VCaP (cell line): ENCODE measurements around the gene CAPN1.

Source experiments
- H3K27ac ChIP-seq: fragments of 450-650 bp; 2 replicates; pipeline ENCODE4 v1.5.1; 2017
- TF ChIP-seq, protein P1 (sequence below): fragments of 450-650 bp; conservative IDR thresholded peaks from 2 replicates; pipeline ENCODE4 v1.5.1; 2017; ENCODE audit warnings: mild to moderate bottlenecking, moderate library complexity

The CAPN1 gene

DNA sequence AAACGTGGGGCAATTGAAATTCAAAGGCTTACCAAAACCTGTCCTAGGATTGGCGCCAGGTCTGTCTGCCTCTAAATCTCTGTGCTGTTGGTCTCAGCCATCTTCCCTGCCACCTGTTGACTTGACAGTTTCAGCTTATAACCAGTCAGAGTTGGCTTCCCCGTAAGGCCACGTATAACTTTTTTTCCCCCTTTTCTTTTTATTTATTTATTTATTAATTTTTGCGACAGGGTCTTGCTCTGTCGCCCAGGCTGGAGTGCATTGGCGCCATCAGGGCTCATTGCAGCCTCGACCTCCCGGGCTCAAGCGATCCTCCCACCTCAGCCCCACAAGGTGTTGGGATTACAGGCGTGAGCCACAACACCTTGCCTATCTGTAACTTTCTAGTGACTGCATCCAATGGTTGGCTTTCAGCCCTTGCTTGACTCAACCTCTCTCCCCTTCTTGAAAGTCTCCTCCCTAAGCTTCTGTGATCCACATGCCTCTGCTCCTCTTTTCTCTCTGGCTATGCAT is 46.0 kb upstream of the CAPN1 start:
- peak overlapping the region; percentile 100 for H3K27ac ChIP-seq
- TF ChIP-seq, protein P1, sequence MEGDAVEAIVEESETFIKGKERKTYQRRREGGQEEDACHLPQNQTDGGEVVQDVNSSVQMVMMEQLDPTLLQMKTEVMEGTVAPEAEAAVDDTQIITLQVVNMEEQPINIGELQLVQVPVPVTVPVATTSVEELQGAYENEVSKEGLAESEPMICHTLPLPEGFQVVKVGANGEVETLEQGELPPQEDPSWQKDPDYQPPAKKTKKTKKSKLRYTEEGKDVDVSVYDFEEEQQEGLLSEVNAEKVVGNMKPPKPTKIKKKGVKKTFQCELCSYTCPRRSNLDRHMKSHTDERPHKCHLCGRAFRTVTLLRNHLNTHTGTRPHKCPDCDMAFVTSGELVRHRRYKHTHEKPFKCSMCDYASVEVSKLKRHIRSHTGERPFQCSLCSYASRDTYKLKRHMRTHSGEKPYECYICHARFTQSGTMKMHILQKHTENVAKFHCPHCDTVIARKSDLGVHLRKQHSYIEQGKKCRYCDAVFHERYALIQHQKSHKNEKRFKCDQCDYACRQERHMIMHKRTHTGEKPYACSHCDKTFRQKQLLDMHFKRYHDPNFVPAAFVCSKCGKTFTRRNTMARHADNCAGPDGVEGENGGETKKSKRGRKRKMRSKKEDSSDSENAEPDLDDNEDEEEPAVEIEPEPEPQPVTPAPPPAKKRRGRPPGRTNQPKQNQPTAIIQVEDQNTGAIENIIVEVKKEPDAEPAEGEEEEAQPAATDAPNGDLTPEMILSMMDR = no peak

DNA sequence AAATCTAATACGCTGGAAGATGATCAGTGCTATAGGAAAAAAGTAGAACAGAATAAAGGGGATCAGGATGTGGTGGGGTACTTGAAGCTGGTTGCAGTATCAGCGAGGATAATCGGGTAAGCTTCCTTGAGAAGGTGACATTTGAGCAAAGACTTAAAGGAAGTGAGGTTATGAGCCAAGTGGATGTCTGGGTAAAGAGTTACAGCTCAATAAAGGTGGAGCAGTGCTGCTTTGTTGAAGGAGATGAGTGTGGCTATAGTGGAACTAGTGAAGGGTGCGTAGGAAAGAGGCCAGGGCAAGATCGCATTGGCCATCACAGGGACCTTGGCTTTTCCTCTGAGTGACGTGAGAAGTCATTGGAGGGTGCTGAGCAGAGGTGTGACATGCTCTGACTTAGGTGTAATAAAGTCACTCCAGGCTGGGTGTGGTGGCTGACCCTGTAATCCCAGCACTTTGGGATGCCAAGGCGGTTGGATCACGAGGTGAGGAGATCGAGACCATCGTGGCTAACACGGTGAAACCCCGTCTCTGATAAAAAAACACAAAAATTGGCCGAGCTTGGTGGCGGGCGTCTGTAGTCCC is 45.1 kb upstream of the CAPN1 start:
- H3K27ac ChIP-seq = peak overlapping the region; percentile 100
- TF ChIP-seq, protein P1 = no peak

DNA sequence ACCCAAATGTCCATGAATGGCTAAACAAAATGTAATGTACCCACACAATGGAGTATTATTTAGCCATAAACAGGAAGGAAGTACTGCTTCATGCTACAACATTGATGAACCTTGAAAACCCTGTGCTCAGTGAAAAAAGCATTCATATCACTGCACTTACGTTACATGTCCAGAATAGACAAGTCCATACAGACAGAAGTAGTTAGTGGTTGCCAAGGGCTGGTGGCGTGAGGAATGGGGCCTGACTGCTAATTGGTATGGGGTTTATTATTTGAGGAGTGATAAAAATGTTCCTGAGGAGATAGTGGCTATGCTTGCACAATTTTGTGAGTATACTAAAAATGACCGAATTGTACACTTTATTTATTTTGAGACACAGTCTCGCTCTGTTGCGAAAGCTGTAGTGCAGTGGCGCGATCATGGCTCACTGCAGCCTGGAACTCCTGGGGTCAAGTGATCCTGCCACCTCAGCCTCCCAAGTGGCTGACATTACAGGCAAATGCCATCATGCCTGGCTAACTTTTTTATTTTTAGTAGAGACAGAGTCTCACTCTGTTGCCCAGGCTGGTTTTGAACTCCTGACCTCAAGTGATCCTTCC is 39.7 kb upstream of the CAPN1 start:
- H3K27ac ChIP-seq = no peak overlapping the region
- TF ChIP-seq, protein P1 = no peak

DNA sequence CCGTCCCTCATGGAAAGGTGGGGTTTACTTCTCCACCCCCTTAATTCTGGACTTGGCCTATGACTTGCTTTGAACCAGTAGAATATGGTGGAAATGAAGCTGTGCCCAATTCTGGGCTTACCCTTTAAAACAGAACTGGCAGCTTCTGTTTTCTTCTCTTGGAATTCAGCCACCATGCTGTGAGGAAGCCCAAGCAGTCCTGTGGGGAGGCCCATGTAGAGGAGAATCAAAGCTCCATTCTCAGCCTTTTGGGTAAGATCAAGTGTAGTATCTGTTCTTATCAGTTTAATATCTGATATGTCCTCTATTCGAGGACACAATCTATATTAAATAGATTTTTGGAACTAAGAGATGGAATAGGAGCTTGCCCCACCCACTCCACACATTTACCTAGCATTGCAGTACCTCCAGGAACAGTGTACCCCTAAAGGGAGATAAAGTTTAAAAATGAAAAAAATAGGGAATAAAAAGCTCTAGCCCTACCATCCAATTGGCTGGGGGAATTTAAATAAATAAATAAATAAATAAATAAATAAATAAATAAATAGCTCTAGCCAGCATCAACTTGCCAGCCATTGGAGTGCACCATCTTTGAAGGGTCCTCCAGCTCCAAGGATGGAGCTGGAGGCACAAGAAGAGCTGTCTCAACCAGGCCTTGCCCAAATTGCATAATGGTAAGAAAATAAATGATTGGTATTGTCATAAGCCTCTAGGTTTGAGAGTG is 34.2 kb upstream of the CAPN1 start:
- TF ChIP-seq, protein P1 = no peak
- no peak overlapping the region for H3K27ac ChIP-seq

DNA sequence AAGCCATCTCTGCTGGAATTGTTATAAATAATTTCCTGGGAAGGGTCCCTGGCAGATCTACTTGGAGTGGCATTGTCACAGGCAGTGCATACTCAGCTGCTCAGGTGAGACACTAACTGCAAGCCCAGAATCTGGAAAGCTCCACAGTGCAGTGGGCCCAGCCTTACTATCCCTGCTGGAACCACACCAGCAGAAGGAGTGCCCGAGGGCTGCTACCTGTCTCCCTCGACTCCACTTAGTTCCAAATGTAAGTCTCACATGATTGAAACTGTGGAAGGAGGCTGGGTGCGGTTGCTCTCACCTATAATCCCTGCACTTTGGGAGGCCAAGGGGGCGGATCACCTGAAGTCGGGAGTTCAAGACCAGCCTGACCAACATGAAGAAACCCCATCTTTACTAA is 33.1 kb upstream of the CAPN1 start:
- TF ChIP-seq, protein P1 = no peak
- no peak overlapping the region for H3K27ac ChIP-seq

DNA sequence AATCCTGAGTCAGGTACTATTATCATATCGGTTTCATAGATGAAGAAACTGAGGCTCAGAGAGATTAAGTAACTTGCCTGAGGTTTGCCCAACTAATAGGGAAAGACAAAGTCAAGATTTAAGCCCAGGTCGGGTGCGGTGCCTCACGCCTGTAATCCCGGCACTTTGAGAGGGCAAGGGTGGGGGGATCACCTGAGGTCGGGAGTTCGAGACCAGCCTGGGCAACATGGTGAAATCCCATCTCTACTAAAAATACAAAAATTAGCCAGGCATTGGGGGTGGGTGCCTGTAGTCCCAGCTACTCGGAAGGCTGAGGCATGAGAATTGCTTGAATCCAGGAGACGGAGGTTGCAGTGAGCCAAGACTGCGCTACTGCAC is 31.6 kb upstream of the CAPN1 start:
- peak overlapping the region; percentile 32 for H3K27ac ChIP-seq

DNA sequence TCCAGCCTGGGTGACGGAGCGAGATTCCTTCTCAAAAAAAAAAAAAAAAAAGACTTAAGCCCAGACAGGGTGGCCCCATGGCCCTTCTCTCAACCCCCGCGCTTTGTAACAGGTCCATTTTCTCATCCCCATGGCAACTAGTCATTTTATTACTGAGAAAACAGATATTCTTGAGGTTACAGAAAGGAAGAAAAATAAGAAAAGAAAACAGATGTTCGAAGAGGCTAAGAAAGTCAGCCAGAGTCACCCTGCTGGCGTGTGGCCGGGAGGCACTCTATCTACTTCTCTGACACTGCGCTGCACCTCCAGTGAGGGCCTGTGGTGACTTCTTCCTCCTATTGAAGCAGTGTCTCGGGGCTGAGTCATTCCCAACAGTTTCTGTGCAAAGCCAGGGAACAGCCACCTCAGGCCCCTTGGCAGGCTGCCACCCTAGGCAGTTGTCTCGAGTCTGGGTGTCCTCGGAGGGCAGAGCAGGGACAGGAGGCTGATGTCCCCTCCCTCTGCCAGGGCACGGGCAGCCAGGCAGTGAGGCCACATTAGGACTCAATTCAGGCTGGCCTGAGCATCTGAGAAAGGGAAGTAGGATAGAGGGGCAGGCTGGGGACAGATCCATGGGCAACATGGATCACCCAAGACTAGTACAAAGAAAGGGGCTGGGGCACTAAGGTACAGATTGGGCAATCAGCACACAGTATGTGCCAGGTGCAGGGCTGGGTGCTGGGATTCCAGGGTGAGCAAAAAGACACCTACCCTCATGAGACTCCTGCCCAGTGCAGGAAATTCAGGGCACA is 31.0 kb upstream of the CAPN1 start:
- peak overlapping the region; percentile 32 for H3K27ac ChIP-seq
- TF ChIP-seq, protein P1 = no peak
